Posterior vena cava (tissue), 2 donors: ENCODE measurements around the gene OR2K2. TPM values are rescaled to one million over a fixed set of nuclear protein-coding genes. Genes with fewer than 3 reads are reported as not detected.
"Not testable (repeated sequence)": the region's sequence is repeated elsewhere in the genome, so short reads cannot be mapped to it uniquely, and the experiment has no call there.

Experiments used
- DNase-seq: peaks from one replicate; pipeline ENCODE4 v3.0.0-alpha.2; 2020; ENCODE audit warnings: low spot score
- intact Hi-C, 2 donors: fragments of 100-400 bp; cut with DNase I; formaldehyde crosslinking; loops; one replicate each; pipeline versions ENCODE4 v1.14.1 to v1.14.2; 2022 to 2023
- total RNA-seq, 2 donors: library from RNA; stranded (reverse); fragmentation: NEBNext Ultra II Directional; extraction: Animal tissue kit (Norgen Biotek cat#: 25700); gene quantifications; one replicate each; pipeline ENCODE4 v1.2.1, GENCODE V29; 2021
- donor health status: DM: yes; HTN: yes; CAD: no.
- donor health status: DM: yes; HTN: yes; CAD: no.

OR2K2 gene
- total RNA-seq, 2 donors from 2014 or later: not detected

GRCh38 chr9:111299599-111299966 is 30.4 kb downstream of the OR2K2 start:
- intact Hi-C loops, DNase-seq: not testable (repeated sequence)

- intact Hi-C loops: no loop called here
- peak; percentile 88 for DNase-seq
These were observed 31.1 kb downstream of the OR2K2 start for GRCh38 chr9:111298731-111299598.

- no peak for DNase-seq
- intact Hi-C loops: no loop called here
These were observed 31.9 kb downstream of the OR2K2 start for GRCh38 chr9:111298111-111298510.

GRCh38 chr9:111297066-111297824 is 32.8 kb downstream of the OR2K2 start:
- DNase-seq: no peak
- intact Hi-C loops: no loop called here

GRCh38 chr9:111294691-111295451 is 35.2 kb downstream of the OR2K2 start:
- intact Hi-C loops: no loop called here
- no peak for DNase-seq

GRCh38 chr9:111287127-111287526 is 42.9 kb downstream of the OR2K2 start:
- intact Hi-C loops: no loop called here
- DNase-seq: no peak

- no peak for DNase-seq
- intact Hi-C loops: no loop called here
These were observed 45.3 kb downstream of the OR2K2 start for GRCh38 chr9:111284703-111285102.

GRCh38 chr9:111282845-111283244 is 47.2 kb downstream of the OR2K2 start:
- intact Hi-C loops: no loop called here
- no peak for DNase-seq

GRCh38 chr9:111280795-111281194 is 49.2 kb downstream of the OR2K2 start:
- DNase-seq, intact Hi-C loops: not testable (repeated sequence)

Other genes starting within 250 kb of the OR2K2 start
- gene ECPAS, start 154.2 kb upstream of the OR2K2 start, total RNA-seq: 10 to 100 TPM; 72.0 to 96.6 TPM
- gene ZNF483, start 195.0 kb upstream of the OR2K2 start, total RNA-seq: 1 to 10 TPM; 6.9 to 8.8 TPM